Activated CD8-positive, alpha-beta memory T cell treated with anti-CD3 and anti-CD28 coated beads, Interleukin-2, amount 50 U/mL, for 1 hour (primary cell): ENCODE measurements around the gene C5.
A peak's percentile ranks its signal among the peaks of the same experiment; 100 is the strongest.

ENCODE experiments used
- DNase-seq: peaks from one replicate; pipeline ENCODE4 v3.0.0-alpha.2; 2020; ENCODE audit errors: extremely low read depth

C5 gene

GRCh38 chr9:120941046-120941770 is 108.9 kb downstream of the C5 start:
- no peak for DNase-seq

DNA sequence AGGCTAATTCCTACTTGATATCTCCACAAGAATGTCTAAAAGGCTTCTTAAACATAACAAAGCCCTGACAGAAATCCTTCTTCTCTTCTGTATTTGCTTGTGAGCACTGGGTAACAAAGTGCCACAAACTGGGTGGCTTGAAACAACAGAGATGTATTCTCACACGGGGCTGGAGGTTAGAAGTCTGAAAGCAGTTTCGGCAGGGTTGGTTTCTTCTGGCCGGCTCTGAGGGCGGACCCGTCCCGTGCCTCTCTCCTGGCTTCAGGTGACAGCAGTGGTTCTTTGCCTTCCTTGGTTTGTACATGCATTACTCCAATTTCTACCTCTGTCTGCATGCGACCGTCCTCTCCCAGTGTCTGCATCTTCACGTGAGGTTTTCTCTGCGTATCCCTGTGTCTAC is 109.5 kb downstream of the C5 start:
- DNase-seq = no peak

DNA sequence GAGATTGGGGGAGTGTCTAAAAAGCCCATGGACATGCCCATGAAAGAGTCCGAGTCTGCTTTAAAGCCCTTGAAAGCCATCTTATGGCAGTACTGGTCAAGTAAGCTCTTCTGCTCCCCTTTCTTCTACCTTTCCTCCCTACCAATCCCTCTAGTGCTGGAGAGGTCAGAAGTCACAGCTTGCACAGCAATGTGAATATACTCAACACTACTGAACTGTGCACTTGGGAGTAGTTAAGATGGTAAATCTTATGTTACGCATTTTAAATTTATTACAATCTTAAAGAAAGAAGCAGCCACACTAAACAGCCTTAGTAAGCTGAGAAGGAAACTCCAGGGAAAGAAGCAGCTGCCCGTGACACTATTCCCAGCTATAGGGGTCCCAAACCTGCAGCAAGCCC is 111.2 kb downstream of the C5 start:
- DNase-seq = no peak

GRCh38 chr9:120937596-120937995 is 112.5 kb downstream of the C5 start:
- no peak for DNase-seq

- DNase-seq = no peak
Observed at GRCh38 chr9:120937127-120937526, 112.9 kb downstream of the C5 start.

- DNase-seq = no peak
Observed at GRCh38 chr9:120936764-120937122, 113.3 kb downstream of the C5 start.

- DNase-seq = peak; percentile 77
Observed at GRCh38 chr9:120936011-120936763, 113.9 kb downstream of the C5 start.

- no peak for DNase-seq
Observed at GRCh38 chr9:120935383-120935857, 114.7 kb downstream of the C5 start.

DNA sequence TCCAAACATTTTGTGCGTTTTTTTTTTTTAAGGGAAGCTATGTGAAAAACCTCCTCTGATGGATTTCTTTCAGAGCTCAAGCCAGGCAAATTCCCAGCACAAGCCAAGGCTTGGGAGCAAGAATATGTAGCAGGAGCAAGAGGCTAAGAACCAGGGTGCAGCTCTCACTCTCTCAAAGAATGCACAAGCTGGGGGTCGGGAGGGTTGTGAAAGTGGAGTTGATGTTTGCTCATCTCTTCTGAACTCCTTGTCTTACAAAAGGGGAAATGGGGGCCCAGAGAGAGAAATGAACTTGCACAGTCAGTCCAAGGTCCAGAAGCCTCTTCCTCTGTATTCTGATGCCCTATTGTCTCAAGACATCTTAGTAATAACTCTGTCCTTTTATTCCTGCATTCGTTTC is 115.8 kb downstream of the C5 start:
- no peak for DNase-seq

- no peak for DNase-seq
Observed at GRCh38 chr9:120933310-120934055, 116.6 kb downstream of the C5 start.

DNA sequence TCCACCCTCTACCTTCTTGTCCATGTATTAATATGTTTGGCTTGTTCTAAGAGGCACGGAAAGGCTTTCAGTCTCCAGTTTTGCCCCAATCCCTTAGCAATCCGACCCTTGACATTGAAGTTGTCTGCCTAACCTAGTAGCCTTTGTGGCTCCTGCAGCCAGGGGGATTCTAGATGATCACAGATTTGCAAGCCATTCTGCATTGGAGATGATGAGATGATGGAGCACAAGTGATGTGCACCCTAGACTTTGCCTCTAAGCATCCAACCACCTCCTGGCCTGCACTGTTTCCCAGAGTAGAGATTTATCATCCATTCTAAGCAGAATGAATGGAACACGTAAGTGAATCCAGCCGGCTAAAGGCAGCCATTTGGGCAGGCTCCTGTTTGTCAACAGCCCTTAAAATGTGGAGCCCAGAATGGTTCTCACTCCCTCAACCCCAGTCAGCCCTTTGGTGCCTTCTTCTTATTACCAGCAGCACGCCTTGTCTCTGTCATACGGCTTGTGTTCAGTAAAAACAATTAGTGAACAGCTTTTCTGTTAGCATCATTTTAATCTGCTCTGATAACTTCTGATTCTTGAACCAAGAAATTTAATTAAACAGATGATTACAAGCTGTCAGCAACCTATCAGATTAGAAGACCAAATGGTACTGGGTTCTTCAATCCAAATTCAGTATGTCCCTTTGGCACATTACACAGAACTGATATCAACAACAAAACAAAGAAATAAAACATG is 117.8 kb downstream of the C5 start:
- no peak for DNase-seq

- DNase-seq = no peak
Observed at GRCh38 chr9:120931231-120932085, 118.6 kb downstream of the C5 start.

DNA sequence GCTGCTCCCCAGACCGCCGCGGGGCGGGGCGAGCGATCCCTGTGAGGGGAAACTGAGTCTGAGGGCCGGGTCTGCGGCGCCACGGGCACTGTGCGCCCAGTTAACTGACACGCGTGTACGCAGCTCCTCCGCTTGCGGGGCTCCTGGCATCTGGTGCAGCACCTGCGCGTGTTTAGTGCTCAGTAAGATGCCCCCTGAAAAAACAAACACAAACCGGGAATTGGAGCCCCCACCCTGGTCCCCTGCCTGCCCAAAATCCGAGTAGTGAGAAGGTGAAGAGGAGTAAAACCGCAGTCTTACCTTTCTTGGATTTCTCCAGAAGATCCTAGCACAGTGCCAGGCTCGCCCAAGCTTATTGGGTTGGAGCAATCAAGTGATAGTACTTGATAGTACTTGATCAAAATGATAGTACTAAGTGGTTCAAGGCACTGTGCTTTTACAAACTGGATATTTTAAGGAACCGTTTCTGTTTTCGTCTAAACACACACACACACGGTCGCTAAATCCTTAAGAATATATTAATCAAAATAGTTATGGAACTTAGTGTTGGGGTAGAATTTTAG is 120.8 kb downstream of the C5 start:
- DNase-seq = no peak

GRCh38 chr9:120928483-120929228 is 121.4 kb downstream of the C5 start:
- no peak for DNase-seq

GRCh38 chr9:120928015-120928482 is 122.0 kb downstream of the C5 start:
- no peak for DNase-seq

DNA sequence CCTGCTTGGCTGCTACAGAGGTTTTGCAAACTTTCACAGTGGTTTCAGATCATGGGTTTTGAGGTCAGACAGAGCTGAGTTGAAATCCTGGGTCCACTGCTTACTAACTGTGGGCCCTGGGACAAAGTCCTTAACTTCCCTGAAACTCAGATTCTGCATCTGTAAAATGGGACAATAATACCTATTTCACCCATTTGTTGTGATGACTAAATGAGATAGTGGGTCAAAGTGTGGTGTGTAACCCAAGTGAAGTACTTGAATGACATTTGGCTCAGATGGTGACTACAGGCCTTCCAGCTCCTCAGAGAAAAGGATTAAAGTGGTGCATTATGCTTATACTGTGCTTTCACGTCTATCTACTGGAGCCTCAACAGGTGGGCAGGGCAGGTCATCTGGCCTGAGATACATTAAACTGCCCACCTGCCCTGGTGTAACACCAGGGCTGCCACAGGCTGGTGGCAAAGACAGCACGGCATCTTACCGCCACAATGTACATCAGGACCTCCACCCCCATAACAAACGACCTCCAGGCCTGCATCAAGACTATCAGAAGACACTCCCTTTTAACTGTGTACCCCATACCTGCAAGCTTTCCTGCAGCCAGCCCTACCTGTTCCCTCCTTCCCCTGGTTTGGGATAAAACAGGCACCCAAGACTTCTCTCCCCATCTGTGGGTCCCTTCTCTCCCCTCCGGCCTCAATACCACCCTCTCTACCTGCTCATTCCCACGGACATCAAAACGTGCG is 122.6 kb downstream of the C5 start:
- DNase-seq = no peak

GRCh38 chr9:120926397-120926928 is 123.6 kb downstream of the C5 start, which contains the start of gene TRAF1:
Gene TRAF1, minus strand, starts transcription at chr9:120926796. Its CDS starts 721 bp downstream, at chr9:120926075.
- no peak for DNase-seq

- DNase-seq = peak; percentile 77
Observed at GRCh38 chr9:120925535-120926396, 124.3 kb downstream of the C5 start.
